Measurements from ENCODE around the gene MED26. TPM values are rescaled to one million over a fixed set of nuclear protein-coding genes. Genes with fewer than 3 reads are reported as not detected.
"Not testable (repeated sequence)": the region's sequence is repeated elsewhere in the genome, so short reads cannot be mapped to it uniquely, and the experiment has no call there.

The MED26 gene
- total RNA-seq, 1 experiment from 2014 or later, result 13.5 TPM

- Histone ChIP-seq H3K9me3 (replicated peaks) (no peaks in the 10 kb centered on the region), H3K4me3 (peak overlapping the region; percentile 93), H3K27me3 (no peaks in the 10 kb centered on the region), H3K36me3 (peaks cover 22% of the 10 kb centered on the region), H3K4me1 (peaks cover 12% of the 10 kb centered on the region), H3K27ac (peak overlapping the region; percentile 50; the same call in 1 of the 2 replicates)
- DNase-seq, result no peak
Measured at GRCh38 chr19:16573296-16573695, 54.7 kb downstream of the MED26 start.

DNA sequence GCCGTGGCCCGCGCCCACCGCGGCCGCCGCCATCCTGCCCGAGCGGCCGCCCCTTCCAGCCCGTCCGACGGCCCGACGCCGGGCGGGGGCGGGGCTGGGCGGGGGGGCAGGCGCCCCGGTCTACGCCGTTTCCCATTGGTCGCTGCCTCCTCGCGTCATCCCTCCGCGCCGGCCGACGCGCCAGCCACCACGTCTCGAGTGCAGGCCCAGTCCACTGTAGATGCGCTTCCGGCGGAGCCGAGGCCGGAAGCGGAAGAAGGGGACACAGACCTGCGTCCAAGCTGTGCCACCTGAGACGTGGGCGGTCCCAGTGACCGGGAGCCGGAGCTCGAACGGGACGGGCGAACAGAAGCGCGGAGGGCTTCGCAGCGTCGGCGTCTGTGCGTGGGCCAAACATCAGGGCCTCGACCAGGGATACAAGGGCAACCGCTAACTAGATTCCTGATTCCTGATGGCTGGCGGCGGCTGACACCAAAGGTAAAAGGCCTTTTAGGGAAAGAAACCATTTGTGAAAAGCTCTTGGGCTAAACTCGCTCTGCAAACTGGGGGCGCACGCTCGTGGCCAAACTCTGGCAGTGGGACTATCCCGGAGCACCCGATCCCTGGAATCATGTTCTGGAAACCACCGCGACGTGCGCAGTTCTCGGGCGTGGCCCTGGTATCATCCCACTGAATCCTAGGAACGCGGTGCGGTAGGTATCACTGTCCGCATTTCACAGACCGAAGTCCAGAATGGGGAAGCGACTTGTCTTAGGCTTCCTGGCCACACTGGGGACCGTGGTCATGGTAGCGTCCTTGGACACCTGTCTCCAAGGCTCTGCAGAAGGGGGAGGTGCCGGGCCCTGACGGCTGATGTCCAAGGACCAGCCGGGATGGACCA is 55.4 kb downstream of the MED26 start, which contains the start of gene SLC35E1:
SLC35E1 (minus strand) TSS at position 84 of the 880 bp plus-strand sequence; CDS start at position 33, 51 bp downstream.
- peaks cover 22% of the 10 kb centered on the region for H3K36me3 ChIP-seq
- H3K27ac ChIP-seq, result peak within 1 kb of the TSS; percentile 50
- peak; percentile 97 to 98 for DNase-seq
- no peaks in the 10 kb centered on the region for H3K9me3 ChIP-seq (replicated peaks)
- H3K4me1 ChIP-seq, result peaks cover 12% of the 10 kb centered on the region
- no peaks in the 10 kb centered on the region for H3K27me3 ChIP-seq
- H3K4me3 ChIP-seq, result peak within 1 kb of the TSS; percentile 93

- H3K4me3 ChIP-seq, result peak overlapping the region; percentile 93
- peaks cover 12% of the 10 kb centered on the region for H3K4me1 ChIP-seq
- DNase-seq, result peak in 1 of 2 experiments; percentile 32
- no peaks in the 10 kb centered on the region for H3K9me3 ChIP-seq (replicated peaks)
- H3K36me3 ChIP-seq, result peaks cover 26% of the 10 kb centered on the region
- no peaks in the 10 kb centered on the region for H3K27me3 ChIP-seq
- no peak overlapping the region; the same call in 1 of the 2 replicates for H3K27ac ChIP-seq
Measured at GRCh38 chr19:16571822-16572331, 56.1 kb downstream of the MED26 start.

DNA sequence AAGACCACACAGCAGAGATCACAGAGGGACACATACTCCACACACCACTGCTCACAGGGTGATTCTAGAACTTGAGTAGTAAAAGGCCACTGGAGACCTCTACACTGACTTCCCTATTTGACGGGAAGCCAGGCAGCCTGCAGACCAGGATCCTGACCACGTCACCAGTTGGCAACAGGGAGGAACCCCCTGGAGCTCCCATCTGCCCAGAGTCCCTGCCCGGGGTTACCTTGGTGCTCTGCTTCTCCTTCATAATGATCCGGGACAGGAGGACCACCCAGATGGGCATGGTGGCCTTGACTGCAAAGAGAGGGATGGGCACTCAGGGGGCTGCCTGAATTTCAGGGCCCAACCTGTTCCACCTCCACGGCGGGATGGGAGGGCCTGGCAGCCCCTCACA is 56.7 kb downstream of the MED26 start:
- Histone ChIP-seq H3K36me3 (peaks cover 26% of the 10 kb centered on the region), H3K27ac (no peak overlapping the region; the same call in 1 of the 2 replicates), H3K4me3 (peak overlapping the region; percentile 93), H3K27me3 (no peaks in the 10 kb centered on the region), H3K9me3 (replicated peaks) (no peaks in the 10 kb centered on the region), H3K4me1 (peaks cover 12% of the 10 kb centered on the region)
- DNase-seq, result no peak

GRCh38 chr19:16569609-16570320 is 58.2 kb downstream of the MED26 start:
- Histone ChIP-seq H3K4me1 (peaks cover 12% of the 10 kb centered on the region), H3K27ac (no peak overlapping the region), H3K27me3 (no peaks in the 10 kb centered on the region), H3K36me3 (peaks cover 21% of the 10 kb centered on the region), H3K9me3 (replicated peaks) (no peaks in the 10 kb centered on the region), H3K4me3 (no peak overlapping the region)
- DNase-seq, result no peak

DNA sequence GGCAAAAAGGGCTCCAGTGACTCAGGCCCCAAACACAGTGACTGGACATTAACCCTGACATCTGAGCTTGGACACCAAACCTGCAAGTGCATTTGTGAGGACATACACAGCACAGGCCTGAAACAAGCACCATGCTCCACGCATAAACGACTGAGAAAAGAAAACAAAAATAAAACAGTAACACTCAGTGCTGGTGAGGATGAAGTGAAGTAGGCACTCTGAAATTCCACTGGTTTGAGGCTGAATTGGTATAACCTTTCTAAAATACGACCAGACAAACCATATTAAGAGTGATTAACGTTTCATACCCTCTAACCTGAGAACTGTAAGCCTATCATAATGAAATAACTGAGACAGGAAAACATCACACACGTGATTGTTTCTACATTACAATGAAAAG is 61.3 kb downstream of the MED26 start:
- Histone ChIP-seq H3K4me3 (no peak overlapping the region), H3K27me3 (no peaks in the 10 kb centered on the region), H3K27ac (no peak overlapping the region), H3K9me3 (replicated peaks) (no peaks in the 10 kb centered on the region), H3K36me3 (peaks cover 39% of the 10 kb centered on the region), H3K4me1 (peaks cover 3% of the 10 kb centered on the region; the same call in 1 of the 2 replicates)
- no peak for DNase-seq

GRCh38 chr19:16566161-16566560 is 61.8 kb downstream of the MED26 start:
- H3K27ac ChIP-seq, result no peak overlapping the region
- peaks cover 44% of the 10 kb centered on the region for H3K36me3 ChIP-seq
- DNase-seq, result no peak
- no peaks in the 10 kb centered on the region for H3K27me3 ChIP-seq
- H3K4me3 ChIP-seq, result no peak overlapping the region
- peaks cover under 1% of the 10 kb centered on the region; the same call in 1 of the 2 replicates for H3K4me1 ChIP-seq
- no peaks in the 10 kb centered on the region for H3K9me3 ChIP-seq (replicated peaks)

- DNase-seq, result no peak
- no peak overlapping the region for H3K27ac ChIP-seq
- H3K36me3 ChIP-seq, result peaks cover 51% of the 10 kb centered on the region
- no peaks in the 10 kb centered on the region for H3K9me3 ChIP-seq (replicated peaks)
- H3K27me3 ChIP-seq, result no peaks in the 10 kb centered on the region
- no peak overlapping the region for H3K4me3 ChIP-seq
- H3K4me1 ChIP-seq, result no peaks in the 10 kb centered on the region
Measured at GRCh38 chr19:16564842-16565241, 63.2 kb downstream of the MED26 start.

DNA sequence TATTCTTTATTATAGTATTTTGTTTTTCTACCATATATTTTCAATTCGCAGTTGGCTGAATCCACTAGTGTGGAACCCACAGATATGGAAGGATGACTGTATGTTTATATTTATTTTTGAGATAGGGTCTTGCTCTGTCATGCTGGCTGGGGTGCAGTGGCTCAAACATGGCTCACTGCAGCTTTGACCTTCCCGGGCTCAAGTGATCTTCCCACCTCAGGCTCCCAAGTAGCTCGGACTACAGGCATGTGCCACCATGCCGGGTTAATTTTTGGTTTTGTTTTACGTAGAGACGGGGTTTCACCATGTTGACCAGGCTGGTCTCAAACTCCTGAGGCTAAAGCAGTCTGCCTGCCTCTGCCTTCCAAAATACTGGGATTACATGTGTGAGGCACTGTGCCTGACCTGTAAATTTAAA is 65.4 kb downstream of the MED26 start:
- Histone ChIP-seq H3K4me1 (no peaks in the 10 kb centered on the region), H3K27me3 (no peaks in the 10 kb centered on the region), H3K27ac (no peak overlapping the region), H3K4me3 (no peak overlapping the region), H3K9me3 (replicated peaks) (no peaks in the 10 kb centered on the region), H3K36me3 (peaks cover 61% of the 10 kb centered on the region)
- no peak for DNase-seq

DNA sequence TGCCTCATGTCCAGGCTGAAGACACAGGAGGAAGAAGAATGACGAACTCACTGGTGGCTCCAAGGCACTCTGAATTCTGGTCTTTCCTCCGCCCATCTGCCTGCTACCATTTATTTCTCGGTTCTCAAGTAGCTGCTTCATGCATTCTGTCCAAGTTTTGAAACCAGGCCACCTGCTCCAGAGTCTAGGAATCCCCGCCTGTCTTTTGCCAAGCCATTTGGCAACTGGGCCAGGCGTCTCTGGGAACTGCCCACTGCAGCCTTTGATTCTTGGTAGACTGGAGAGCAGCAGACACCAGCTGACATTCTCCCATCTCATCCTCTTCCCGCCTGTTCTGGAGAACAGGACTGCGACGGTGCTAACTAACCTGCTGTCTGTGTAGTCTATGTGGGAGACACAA is 66.6 kb downstream of the MED26 start:
- H3K36me3 ChIP-seq, result peaks cover 52% of the 10 kb centered on the region
- H3K9me3 ChIP-seq (replicated peaks), result no peaks in the 10 kb centered on the region
- DNase-seq, result no peak
- H3K4me1 ChIP-seq, result no peaks in the 10 kb centered on the region
- H3K27ac ChIP-seq, result no peak overlapping the region
- no peaks in the 10 kb centered on the region for H3K27me3 ChIP-seq
- no peak overlapping the region for H3K4me3 ChIP-seq

- no peak for DNase-seq
- H3K9me3 ChIP-seq (replicated peaks), result no peaks in the 10 kb centered on the region
- H3K4me1 ChIP-seq, result no peaks in the 10 kb centered on the region
- H3K36me3 ChIP-seq, result peaks cover 49% of the 10 kb centered on the region
- no peak overlapping the region for H3K4me3 ChIP-seq
- H3K27ac ChIP-seq, result no peak overlapping the region
- no peaks in the 10 kb centered on the region for H3K27me3 ChIP-seq
Measured at GRCh38 chr19:16559780-16560276, 68.2 kb downstream of the MED26 start.

DNA sequence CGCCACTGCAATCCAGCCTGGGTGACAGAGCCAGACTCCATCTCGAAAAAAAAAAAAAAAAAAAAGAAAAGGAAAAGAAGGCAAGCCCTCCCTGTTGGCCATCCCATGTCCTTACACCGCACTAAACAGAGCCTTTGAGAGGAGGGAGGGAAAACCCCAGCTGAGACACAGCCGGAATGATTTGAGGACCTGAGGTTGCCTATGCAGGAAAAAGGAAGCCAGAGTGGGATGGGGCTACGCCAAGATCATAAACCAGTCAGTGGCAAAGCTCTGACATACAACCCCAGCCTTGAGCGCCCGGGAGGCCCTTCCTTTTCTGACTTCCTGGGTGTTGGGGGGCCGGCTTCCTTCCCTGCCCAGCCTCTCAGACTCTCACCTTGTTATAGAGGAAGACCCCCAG is 73.2 kb downstream of the MED26 start:
- Histone ChIP-seq H3K4me3 (no peak overlapping the region), H3K36me3 (peaks cover 37% of the 10 kb centered on the region), H3K4me1 (no peaks in the 10 kb centered on the region), H3K27me3 (no peaks in the 10 kb centered on the region), H3K9me3 (replicated peaks) (no peaks in the 10 kb centered on the region), H3K27ac (no peak overlapping the region)
- DNase-seq, result no peak

DNA sequence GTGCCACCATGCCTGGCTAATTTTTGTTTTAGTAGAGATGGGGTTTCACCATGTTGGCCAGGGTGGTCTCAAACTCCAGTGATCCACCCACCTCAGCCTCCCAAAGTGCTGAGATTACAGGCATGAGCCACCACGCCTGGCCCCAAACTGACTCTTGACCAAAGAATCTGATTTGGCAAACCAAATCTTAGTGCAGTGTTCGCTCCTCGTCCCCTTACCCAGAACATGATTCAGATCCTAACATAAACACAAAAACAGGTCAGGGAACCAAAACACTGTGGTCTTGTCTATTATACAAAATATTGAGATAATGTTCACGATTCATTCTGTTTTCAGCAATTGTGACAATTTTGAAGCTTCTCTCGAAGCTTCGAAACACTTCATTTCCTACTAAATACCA is 76.1 kb downstream of the MED26 start:
- not testable (repeated sequence) for DNase-seq

DNA sequence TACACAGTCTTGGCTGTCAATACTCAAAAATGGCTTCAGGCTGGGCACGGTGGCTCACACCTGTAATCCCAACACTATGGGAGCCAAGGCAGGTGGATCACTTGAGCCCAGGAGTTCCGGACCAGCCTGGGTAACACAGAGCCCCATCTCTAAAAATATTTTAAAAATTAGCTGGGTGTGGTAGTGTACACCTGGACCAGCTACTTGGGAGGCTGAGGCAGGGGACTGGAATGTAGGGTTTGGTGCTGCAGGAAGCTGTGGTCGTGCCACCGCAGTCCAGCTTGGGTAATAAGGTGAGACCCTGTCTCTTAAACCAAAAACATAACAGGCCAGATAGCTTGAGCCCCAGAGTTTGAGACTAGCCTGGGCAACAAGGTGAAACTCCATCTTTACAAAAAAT is 79.0 kb downstream of the MED26 start:
- H3K4me3 ChIP-seq, result no peak overlapping the region
- no peaks in the 10 kb centered on the region for H3K27me3 ChIP-seq
- H3K9me3 ChIP-seq (replicated peaks), result no peaks in the 10 kb centered on the region
- H3K36me3 ChIP-seq, result peaks cover 17% of the 10 kb centered on the region
- no peaks in the 10 kb centered on the region for H3K4me1 ChIP-seq
- no peak for DNase-seq
- H3K27ac ChIP-seq, result no peak overlapping the region

More for the DNA sequence above, 76.1 kb downstream of the MED26 start:
- H3K4me3 ChIP-seq; H3K9me3 ChIP-seq (replicated peaks); H3K27ac ChIP-seq; H3K4me1 ChIP-seq; H3K27me3 ChIP-seq: not testable (repeated sequence)
- peaks cover 22% of the 10 kb centered on the region for H3K36me3 ChIP-seq
